HG03045 (cell line): Measurements from ENCODE around the gene SYCN.
"Not testable (repeated sequence)": the region's sequence is repeated elsewhere in the genome, so short reads cannot be mapped to it uniquely, and the experiment has no call there.

Source experiments
- ATAC-seq: cut with Tn5 transposase; IDR thresholded peaks from one replicate; pipeline ENCODE4 v1.9.1; 2021; ENCODE audit warnings: mild to moderate bottlenecking, moderate library complexity; ENCODE audit not compliant: unreplicated experiment

The SYCN gene, protein sequence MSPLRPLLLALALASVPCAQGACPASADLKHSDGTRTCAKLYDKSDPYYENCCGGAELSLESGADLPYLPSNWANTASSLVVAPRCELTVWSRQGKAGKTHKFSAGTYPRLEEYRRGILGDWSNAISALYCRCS

DNA sequence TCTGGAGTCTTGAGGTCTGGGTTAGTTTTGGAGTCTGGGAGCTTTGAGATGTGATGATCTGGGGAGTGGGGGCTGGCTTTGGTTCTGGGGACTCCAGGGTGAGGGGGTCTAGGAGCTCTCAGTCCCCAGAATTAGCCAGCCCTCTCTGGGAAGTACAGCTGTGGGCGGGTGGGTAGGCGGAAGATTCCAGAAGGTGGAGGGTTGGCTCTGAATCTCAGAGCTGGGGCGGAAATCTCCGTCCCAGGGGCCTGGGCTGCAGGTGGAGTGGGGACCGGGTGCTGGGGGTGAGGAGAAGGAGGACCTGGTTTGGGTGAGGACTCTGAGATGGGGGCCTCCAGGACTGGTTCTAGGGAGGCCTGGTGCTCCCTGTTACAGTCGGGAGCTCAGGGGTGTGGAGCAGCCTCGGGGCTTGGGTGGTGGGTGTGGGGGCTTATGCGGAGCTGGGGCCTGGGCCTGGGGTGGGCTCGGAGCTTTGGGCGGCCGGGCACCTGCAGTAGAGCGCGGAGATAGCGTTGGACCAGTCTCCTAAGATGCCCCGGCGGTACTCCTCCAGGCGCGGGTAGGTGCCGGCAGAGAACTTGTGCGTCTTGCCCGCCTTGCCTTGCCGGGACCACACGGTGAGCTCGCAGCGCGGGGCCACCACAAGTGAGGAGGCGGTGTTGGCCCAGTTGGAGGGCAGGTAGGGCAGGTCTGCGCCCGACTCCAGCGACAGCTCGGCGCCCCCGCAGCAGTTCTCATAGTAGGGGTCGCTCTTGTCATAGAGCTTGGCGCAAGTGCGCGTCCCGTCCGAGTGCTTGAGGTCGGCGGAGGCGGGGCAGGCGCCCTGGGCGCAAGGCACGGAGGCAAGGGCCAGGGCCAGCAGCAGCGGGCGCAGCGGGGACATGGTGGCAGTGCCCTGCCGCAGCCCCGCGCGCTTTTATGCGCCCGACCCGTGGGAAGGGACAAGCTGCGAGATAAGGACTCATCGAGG lies at the start of gene SYCN:
Gene SYCN, minus strand, starts transcription at position 892 of the 970 bp plus-strand sequence. Its CDS starts 9 bp downstream, at position 883.
- ATAC-seq: no peak

DNA sequence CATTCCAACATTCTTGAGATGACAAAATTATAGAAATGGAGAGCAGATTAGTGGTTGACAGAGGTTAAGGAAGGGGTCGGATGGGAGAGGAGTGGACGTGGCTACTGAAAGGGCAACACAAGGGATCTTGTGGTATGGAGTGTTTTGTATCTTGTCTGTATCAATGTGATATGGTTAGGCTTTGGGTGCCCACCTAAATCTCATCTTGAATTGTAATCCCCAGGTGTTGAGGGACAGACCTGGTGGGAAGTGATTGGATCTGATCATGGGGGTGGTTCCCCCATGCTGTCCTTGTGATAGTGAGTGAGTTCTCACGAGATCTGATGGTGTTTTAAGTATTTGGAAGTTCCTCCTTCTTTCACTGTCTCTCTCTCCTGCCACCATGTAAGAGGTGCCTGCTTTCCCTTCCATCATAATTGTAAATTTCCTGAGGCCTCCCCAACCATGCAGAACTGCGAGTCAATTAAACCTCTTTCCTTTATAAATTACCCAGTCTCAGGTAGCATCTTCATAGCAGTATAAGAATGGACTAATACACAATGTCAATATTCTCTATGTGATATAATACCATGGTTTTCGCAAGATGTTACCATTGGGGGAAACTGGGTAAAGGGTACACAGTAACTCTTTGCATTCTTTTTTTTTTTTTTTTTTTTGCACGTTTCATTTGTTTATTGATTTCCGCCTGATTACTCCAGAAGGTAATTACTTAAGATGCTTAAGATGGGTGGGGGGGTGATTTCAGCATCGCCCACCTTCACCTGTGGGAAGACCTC lies 49.5 kb upstream of the SYCN start:
- ATAC-seq: no peak

DNA sequence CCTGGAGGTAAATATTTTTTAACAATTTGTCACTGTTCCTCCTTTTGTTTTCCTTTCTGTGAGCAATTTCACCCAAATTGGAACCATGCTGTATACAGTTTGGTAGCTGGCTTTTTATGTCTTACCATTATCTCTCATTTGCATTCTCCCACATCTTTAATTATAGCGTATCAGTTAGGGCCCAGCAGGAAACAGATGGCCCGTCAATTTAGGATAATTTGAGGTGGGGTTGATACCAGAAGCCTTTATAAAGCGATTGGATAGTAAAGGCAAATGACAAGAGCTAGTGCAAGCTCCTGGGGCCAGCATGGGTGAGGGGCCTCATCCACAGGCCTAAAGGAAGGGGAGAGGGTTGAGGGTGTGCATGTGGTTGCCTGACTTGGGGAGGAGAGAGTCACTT lies 48.4 kb upstream of the SYCN start:
- ATAC-seq: no peak

DNA sequence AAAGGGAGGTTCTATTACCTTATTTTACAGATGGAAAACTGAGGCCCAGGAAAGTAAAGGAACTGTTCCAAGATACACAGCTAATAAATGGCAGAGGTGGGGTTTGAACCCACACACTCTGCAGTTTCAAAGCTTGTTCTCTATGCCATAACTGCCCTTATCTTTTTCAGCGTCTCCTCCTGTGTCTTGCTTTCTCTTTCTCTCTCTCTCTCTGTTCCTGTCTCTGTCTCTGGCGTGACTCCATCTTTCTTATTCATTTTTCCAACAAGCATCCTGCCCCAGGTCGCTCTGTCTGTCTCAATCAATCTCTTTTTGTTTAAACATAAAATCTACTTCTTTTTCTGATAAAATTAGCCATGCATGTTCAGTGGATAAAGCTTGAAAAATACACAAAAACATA lies 47.8 kb upstream of the SYCN start:
- ATAC-seq: no peak

DNA sequence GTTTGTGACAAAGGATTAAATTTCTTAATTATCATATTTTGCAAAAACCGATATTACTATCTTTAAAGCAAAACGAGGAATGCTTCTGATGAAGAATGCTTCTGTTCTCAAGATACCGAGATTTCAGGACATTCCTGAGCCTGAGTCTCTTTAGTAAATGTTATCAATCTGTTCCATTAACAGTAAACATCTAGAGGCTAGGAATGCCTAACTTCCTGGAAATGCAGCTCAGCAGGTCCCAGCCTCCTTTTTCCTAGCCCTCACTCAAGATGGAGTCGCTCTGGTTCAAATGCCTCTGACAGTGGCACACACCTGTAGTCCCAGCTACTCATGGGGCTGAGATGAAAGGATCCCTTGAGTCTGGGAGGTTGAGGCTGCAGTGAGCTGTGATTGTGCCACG lies 47.0 kb upstream of the SYCN start:
- ATAC-seq: no peak

DNA sequence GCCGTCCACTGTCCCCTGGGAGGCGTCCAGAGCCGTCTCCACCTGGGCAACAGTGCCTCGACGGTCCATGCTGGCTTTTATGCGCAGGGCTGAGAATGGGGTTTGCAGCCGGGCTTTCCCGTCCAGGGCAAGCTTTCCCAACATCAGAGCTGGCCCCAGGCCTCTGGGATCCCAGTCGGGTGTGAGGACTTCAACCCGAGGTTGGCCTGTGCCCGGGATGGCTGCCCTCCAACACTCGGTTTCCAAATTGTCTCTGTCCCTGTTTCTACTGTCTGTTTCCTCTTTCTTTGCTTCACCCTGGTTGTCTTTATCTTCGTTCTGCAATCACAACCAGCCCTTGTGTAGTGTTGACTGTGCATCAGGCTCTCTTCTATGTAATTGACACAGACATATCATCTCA lies 44.7 kb upstream of the SYCN start, which contains the start of gene IFNL4:
Gene IFNL4, minus strand, starts transcription at position 51 of the 400 bp plus-strand sequence.
- no peak for ATAC-seq

DNA sequence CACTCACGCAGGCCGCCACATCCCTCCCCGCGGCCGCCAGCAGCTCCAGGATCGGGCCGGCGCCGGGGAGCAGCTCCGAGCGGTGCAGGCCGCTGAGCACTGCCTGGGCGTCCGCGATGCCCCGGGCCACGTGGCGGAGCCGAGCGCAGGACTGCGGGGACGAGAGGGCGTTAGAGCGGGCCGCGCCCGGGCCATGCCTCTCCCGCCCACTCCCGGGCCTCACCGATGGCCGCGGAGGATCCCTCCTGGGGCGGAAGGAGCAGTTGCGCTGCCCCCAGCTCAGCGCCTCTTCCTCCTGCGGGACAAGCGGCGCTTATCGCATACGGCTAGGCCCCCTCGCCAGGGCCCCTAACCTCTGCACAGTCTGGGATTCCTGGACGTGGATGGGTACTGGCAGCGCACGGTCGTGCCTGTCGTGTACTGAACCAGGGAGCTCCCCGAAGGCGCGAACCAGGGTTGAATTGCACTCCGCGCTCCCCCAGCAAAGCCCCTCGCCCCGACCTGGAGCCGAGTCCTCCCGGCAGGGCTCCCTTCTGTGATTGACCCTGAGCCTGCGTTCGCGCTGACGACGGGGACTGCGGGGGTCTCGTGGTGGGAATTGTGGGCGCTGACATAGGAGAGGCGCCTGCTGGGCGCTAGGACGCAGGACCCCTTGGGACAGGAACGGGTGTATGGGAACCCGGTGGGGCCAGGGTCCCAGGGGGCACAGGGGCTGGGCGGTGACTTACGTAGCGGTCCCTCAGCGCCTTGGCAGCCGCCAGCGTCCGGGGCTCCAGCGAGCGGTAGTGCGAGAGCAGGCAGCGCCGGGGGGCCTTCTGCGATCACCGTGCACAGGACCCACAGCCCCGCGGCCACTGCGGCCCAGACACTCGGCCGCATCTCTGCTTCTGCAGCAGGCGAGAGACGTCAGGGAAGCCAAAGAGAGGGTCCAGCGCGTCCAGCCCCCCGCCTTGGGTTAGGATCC lies 43.9 kb upstream of the SYCN start:
- ATAC-seq: no peak

DNA sequence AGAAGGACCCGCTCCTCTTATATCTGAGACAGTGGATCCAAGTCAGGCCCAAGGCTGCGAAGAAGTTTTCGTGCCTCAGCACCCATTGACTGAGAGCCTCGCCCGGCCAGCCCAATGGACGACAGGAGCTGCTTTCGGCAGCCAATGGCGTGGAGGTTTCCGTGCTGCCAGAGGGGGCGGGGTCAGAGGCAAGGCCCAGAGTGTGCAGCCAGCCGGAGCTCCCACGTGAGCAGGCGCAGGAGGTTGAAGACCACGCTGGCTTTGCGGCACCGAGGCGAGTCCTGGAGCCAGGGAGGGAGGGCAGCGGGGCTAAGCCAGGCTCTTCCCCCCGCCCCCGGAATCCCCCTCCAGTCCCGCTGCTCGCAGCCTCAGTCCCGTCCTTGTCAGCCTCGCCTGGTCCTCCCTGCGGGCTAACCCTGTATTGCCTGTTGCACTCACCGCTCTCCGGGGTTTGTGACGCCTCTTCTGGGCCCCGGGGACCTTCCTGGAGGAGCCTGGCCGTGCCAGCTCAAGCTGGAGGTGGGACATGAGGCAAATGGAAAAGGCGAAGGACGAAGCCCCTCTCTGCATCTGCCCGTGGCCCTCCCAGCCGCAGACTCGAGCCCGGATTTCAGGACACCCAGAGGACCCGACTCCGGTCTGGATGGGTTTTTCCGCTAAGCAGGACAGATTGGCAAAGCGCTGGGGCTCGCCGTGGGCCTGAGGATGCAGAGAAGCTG lies 43.0 kb upstream of the SYCN start:
- no peak for ATAC-seq

DNA sequence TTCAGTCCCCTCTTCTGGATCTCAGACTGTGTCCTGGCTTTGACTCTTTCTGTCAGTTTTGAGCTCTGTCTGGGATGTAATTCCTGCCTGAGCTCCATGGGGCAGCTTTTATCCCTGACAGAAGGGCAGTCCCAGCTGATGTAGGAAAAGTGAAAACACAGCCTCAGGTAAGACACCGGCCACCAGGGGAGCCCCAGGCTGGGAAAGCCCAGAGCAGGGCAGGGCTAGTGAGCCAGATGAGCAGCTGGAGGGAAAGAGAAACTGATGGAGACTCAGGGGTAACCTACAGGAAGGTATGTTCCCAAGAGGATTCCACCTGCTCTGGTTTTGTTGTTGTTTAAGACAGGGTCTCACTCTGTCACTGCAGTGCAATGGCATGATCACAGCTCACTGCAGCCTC lies 41.1 kb upstream of the SYCN start:
- not testable (repeated sequence) for ATAC-seq

DNA sequence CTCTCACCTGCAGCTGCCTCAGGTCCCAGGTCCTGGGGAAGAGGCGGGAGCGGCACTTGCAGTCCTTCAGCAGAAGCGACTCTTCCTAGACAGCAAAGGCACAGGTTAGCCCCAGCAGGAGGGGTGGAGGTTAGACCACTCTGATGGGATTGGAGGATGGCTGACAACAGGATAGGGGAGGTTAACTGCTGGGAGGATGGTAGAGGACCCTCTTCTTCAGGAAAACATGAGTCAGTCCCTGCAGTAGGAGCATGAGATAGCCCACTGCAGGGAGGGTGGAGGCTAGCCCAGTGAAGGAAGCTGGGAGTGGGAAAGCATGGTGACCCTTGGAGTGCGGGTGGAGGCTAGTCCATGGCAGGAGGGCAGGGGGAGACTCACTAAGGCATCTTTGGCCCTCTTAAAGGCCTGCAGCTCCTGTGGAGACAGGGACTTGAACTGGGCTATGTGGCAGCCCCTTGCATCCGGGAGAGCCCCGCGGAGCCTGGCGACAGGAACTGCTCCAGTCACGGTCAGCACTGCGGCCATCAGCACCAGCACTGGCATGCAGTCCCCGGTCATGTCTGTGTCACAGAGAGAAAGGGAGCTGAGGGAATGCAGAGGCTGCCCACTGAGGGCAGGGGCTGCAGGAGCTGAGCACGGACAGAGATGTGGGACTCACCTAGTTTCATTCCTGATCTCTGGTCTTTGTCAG lies 40.5 kb upstream of the SYCN start, which contains the start of gene IFNL3:
Gene IFNL3, minus strand, starts transcription at position 597 of the 691 bp plus-strand sequence. Its CDS starts 39 bp downstream, at position 558.
- ATAC-seq: not testable (repeated sequence)

DNA sequence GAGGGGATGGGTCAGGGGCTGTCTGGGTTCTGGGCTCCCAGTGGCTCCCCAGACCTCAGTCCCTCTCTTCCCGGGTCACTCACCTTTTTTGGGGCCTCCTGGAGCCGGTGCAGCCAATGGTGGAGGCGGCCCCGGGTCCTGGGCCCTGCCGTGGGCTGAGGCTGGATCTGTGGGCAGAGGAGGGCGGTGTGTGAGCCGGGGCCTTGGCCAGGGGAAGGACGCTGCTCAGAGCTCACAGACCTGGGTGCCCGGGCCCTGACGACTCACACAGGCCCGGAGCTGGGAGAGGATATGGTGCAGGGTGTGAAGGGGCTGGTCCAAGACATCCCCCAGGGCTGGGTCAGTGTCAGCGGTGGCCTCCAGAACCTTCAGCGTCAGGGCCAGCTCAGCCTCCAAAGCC lies 39.7 kb upstream of the SYCN start:
- ATAC-seq: not testable (repeated sequence)

DNA sequence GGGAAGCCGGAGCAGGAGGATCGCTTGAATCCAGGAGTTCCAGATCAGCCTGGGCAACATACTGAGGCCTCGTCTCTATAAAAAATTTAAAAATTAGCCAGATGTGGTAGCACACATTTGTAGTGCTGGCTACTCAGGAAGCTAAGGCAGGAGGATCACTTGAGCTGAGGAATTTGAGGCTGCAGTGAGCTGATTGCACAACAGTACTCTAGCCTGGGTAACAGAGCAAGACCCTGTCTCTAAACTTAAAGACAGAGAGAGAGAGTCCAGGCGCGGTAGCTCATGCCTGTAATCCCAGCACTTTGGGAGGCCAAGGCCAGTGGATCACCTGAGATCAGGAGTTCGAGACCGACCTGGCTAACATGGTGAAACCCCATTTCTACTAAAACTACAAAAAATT lies 36.4 kb upstream of the SYCN start:
- ATAC-seq: no peak

DNA sequence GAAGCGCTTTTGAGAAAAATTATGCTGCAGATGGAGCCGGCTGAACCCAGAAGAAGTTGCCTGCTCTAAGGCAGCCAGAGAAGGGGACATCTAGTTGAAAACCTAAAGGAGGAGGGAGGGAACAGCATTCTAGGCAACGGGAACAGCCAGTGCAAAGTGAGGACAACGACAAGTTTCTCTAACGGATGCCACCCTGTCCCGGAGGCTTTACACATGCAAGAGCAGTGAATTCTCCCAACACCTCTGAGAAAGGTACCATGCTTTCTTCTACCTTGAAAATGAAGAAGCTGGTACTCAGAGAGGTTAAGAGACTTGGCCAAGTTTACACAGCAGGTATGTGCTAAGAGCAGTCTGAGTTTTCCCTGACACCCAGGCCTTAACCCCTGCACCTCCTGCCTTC lies 34.9 kb upstream of the SYCN start:
- no peak for ATAC-seq

DNA sequence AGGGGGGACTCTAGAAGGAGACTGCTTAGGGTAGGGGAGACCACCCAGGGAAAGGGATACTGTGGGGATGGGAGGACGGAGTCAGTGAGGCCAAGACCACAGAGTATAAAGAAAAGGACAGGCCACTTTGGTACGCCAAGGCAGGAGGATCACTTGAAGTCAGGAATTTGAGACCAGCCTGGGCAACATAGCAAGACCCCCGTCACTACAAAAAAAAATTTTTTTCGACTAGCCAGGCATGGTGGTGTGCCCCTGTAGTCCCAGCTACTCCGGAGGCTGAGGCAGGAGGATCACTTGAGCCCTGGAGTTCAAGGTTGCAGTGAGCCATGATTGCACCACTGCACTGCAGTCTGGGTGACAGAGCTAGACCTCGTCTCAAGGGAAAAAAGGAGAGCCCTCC lies 34.1 kb upstream of the SYCN start:
- ATAC-seq: no peak

DNA sequence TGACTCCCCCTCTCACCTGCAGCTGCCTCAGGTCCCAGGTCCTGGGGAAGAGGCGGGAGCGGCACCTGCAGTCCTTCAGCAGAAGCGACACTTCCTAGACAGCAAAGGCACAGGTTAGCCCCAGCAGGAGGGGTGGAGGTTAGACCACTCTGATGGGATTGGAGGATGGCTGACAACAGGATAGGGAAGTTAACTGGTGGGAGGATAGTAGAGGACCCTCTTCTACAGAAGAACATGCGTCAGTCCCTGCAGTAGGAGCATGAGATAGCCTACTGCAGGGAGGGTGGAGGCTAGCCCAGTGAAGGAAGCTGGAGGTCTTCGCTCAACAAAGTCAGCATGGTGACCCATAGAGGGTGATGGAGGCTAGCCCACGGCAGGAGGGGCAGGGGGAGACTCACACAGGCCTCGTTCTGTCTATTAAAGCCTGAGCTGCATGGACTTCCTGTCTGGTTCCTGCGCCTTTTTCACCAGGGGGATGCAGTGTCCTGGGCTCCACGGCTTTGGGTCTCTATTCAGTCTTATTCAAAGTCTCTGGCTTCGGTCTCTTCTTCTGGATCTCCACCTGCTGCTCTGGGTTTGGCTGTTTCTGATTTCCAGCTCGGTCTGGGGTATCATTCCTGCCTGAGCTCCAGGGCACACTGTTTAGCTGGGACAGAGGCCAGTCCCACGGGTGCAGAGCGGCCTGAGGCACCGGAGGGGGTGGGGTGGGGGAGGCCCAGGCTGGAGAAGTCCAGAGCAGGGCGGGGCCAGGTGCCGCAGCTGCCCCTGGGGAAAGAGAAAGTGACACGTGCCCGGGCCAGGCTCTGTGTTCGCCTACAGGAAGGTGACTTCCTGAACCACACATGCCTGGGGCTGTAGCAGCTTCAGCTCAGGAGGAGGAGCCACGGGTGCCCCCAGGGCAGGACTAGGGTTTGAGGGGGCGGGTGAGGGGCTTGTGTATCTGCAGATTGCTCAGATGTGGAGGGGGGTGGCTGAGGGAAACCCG lies 33.4 kb upstream of the SYCN start:
- ATAC-seq: no peak

DNA sequence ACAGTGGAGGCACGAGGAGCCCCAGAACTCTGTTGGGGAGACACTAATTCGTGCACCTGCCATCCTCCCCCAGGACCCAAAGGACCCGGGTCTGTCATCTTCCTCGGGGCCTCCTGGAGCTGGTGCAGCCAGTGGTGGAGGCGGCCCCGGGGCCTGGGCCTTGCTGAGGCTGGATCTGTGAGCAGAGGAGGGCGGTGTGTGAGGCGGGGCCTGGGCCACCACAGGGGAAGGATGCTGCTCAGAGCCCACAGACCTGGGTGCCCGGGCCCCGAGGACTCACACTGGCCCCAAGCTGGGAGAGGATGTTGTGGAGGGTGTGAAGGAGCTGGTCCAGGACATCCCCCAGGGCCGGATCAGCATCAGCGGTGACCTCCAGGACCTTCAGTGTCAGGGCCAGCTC lies 32.5 kb upstream of the SYCN start:
- ATAC-seq: no peak

DNA sequence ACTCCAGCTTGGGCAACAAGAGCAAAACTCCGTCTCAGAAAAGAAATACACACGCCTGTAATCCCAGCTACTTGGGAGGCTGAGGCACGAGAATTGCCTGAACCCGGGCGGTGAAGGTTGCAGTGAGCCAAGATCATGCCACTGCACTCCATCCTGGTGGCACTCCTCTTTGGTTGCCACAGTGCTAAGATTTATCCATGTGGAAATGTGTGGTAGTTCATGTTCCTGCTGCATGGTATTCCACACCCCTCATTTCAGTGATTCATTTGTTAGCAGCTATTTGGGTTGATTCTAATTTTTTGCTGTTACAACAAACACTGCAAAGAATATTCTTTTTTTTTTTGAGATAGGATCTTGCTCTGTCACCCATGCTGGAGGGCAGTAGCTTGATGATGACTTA lies 28.6 kb upstream of the SYCN start:
- ATAC-seq: no peak
